ENCODE results near the gene CLDN9.

CLDN9 gene

DNA sequence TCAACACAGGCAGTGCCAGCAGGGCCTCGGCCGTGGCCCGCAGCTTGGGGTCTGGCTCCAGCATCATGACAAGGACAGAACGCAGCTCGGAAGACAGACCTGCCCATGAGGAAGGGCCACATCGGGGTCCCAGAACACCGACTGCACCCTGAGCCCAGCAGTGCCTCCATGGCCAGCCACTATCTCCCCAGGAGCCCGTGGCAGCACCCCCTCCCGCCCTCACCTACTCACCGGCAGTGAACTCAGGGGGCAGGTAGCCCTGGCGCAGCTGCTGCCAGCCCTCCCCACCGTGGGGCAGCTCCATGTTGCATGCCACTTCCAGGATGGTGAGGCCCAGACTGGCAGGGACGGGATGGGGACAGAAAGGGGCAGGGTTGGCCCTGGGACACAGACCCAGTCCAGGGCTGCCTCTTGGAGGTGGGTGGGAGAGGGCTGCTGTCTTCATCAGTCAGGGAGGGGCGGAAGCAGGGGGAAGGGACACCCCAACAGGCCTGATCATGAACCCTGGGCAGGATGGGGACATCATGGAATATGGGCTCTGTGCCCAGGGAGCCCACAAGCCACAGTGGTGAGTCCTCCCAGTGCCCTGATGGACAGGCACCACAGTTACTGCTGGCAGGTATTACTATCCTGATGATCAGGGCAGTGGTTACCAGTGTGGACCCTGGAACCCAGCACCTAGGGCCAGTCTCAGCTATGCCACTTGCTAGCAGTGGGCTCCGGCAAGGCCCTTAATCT is 38.2 kb upstream of the CLDN9 start:
- DNase-seq: no peak

GRCh38 chr16:2975161-2975795 is 37.4 kb upstream of the CLDN9 start:
- DNase-seq: no peak

GRCh38 chr16:2976201-2976600 is 36.5 kb upstream of the CLDN9 start:
- DNase-seq: no peak

DNA sequence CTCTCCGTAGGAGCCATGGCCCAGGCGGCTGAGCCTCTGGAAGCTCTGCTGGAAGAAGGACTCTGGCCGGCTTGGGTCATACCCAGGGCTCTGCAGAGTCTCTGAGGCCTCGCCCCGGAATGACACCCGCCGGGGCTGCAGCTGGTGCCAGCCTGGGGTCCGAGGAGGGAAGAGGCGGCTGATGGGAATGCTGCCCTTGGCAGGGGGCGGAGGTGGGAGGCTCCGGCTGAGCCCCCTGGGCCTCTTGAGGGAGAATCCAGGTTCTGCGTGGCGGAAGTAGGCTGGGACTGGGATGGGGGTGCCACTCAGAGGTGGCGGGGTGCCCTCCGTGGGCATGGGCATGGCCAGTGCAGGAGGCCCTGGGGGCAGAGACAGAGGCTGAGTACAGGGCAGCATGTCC is 36.0 kb upstream of the CLDN9 start:
- DNase-seq: no peak

GRCh38 chr16:2977440-2977839 is 35.3 kb upstream of the CLDN9 start:
- no peak for DNase-seq

DNA sequence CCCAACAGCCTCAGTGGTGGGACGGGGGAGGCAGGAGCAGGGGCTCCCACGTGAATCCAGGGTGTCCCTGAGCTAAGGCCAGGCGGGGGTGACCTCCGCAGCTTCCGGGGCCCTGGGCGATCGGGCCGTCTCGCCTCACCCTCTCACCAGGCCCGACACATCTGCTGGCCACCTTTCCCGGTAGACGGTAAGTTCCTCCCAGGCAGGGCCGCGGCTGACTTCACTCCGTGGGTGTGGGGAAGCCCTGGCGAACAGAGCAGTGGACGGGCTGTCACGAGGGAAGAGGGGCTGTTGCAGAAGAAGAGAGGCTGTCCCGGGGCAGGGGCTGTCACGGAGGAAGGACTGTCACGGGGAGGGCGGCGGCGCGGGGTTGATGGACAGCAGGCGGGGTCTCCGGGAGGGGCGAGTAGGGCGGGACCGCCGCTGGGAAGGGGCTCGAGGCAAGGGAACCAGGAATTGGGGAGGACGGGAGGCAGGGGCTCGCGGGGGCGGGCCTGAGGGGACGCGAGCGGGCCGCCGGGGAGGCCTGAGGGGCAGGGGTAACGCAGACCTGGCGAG is 33.0 kb upstream of the CLDN9 start:
- no peak for DNase-seq

DNA sequence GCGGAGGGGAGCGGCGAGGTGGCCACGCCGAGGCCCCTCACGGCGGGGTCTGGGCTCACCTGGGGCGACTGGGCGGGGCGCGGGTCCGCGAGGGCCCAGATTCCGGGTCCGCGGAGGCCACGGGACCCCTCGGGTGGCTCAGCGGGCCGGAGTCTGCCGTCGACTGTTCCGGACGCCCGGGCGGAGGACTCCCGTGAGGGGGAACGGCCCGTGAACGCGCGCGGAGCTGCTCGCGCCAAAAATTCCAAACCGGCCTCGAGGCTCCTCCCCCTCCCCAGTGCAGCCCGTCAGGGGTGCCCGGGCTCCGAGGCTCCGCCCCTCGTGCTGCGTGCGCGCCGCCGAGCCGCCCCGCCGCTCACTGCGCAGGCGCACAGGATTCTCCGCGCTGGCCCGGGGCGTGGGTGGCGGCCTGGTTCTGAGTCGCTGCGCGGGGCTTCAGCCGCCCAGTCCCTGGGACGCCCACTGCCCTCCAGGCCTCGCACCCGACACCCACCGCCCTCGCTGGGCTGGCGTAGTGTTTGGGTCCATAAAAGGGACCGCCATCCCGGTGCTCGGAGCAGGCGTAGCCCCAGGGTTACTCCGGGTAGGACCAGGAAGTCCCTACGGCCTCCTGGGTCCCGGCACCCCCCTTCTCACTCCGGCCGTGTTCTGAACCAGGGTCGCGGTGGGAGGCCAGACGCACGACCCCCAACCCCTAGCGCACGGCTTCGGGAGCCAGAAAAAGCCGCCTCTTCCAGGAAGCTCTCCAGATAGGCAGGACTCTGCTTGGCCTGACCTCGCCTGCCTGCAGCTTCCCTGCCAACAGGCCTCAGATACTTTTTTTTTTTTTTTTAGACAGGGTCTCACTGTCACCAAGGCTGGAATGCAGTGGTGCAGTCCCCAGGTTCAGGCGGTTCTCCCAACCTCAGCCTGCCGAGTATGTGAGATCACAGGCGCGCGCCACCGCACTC is 32.2 kb upstream of the CLDN9 start, which contains the start of gene PKMYT1:
TSS of gene PKMYT1 (minus strand) at position 220 of the 950 bp plus-strand sequence. CDS start 789 bp downstream, outside the sequence.
- peak; percentile 54 to 83 for DNase-seq

- no peak for DNase-seq
Measured at GRCh38 chr16:2981177-2981898, 31.4 kb upstream of the CLDN9 start.

DNA sequence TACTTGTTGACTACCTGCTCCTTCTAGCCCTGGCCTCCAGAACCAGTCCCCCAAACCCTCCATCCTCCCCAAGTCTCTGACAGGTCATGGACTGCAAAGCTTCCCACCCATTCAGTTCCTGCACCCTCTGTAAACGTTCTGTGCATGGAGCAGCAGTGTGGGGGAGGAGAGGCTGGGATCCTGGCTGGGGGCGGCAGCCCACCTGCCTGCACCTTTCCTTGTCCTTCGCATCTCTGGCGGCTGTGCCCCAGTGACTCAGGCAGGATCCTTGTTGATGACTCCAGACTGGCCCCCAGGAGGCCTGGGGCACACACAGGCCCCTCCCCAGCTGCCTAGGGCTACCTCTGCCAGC is 30.8 kb upstream of the CLDN9 start:
- no peak for DNase-seq

GRCh38 chr16:2982402-2982801 is 30.3 kb upstream of the CLDN9 start:
- DNase-seq: no peak

GRCh38 chr16:2983706-2984136 is 29.0 kb upstream of the CLDN9 start:
- peak; percentile 7 to 70 for DNase-seq

- no peak for DNase-seq
Measured at GRCh38 chr16:2985462-2985861, 27.3 kb upstream of the CLDN9 start.

GRCh38 chr16:2985893-2986355 is 26.8 kb upstream of the CLDN9 start:
- DNase-seq: no peak

DNA sequence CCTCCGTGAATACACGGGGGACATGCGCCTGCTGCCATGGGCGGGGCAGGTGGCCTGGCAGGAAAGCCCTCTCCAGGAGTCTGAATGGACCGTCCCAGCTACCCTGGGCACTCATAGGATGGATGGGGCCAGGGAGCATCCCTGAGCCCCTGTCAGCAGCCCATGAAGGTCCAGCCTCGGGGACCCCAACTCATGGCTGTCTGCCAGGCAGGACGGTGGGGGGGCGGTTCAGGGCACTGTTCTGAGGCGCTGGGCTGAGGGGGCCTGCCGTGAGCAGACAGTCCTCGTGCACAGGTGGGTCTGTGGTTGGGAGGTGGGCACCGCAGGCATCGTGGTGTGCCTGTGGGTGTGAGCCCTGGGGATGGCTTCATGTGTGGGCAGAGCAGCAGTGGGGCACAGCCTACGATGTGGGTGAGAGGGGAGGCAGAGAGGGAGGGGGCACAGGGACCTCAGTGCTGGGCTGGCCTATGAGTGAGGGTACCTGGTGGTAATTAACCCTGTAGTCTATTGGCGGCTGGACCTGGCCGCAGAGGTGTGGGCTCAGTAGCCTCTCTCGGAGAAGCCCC is 26.0 kb upstream of the CLDN9 start:
- no peak for DNase-seq

- DNase-seq: no peak
Measured at GRCh38 chr16:2987286-2987685, 25.4 kb upstream of the CLDN9 start.

GRCh38 chr16:2987833-2988232 is 24.9 kb upstream of the CLDN9 start:
- DNase-seq: no peak

GRCh38 chr16:2988590-2989099 is 24.1 kb upstream of the CLDN9 start:
- DNase-seq: no peak

DNA sequence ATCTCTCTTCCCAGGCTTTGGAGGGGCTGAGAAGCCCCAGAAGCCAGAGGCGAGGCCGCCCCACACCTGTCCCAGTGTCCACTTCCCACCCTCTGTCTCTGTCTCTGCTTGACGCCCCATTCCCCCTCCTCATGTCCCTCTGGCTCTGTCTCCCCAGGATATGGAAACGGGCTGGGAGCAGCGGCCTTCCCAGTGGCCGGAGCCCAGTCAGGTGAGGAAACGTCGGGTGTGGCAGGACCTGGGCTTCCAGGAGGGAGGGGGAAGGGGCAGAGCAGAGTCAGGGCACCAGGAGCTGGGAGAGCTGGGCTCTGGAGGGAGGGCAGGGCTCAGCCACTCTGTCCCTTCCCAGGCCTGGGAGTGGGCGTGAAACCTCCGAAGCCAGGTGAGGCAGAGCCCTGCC is 21.8 kb upstream of the CLDN9 start:
- no peak for DNase-seq

GRCh38 chr16:2991566-2992261 is 21.0 kb upstream of the CLDN9 start:
- DNase-seq: no peak

- DNase-seq: no peak
Measured at GRCh38 chr16:2992383-2993081, 20.2 kb upstream of the CLDN9 start.

All from bone marrow (tissue), 2 donors.